H54 (cell line): Measurements from ENCODE around the gene TNFSF4.
"Not testable (repeated sequence)": the region's sequence is repeated elsewhere in the genome, so short reads cannot be mapped to it uniquely, and the experiment has no call there.

Source experiments
- DNase-seq: peaks from one replicate; pipeline ENCODE4 v3.0.0; 2011; ENCODE audit warnings: low spot score, mixed read lengths; ENCODE audit not compliant: insufficient read length
- FAIRE-seq: peaks from 3 replicates; lab custom pipeline; 2011; peaks lifted over from hg19 to GRCh38; lab: Jason Lieb, UNC
- POLR2A ChIP-seq: IDR thresholded peaks from 2 replicates; pipeline ENCODE4 v1.6.1; 2011; ENCODE audit warnings: low read depth, mild to moderate bottlenecking, low read length

TNFSF4 gene

DNA sequence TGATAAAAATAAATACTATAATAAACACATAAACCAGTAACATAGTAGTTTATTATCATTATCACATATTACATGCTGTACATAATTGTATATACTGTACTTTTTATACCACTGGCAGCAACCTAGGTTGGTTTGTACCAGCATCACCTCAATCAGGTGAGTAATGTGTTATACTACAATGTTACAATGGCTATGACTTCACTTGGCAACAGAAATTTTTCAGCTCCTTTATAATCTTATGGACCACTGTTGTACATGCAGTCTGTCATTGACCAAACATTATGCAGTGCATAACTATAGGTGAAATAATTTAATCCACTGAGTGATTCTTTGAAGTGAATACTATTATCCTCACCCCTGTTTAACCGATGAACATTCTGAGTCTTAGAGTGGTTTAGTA, 44.5 kb downstream of the TNFSF4 start:
- DNase-seq (no peak), FAIRE-seq (no peak)
- TF ChIP-seq POLR2A, result no peak

DNA sequence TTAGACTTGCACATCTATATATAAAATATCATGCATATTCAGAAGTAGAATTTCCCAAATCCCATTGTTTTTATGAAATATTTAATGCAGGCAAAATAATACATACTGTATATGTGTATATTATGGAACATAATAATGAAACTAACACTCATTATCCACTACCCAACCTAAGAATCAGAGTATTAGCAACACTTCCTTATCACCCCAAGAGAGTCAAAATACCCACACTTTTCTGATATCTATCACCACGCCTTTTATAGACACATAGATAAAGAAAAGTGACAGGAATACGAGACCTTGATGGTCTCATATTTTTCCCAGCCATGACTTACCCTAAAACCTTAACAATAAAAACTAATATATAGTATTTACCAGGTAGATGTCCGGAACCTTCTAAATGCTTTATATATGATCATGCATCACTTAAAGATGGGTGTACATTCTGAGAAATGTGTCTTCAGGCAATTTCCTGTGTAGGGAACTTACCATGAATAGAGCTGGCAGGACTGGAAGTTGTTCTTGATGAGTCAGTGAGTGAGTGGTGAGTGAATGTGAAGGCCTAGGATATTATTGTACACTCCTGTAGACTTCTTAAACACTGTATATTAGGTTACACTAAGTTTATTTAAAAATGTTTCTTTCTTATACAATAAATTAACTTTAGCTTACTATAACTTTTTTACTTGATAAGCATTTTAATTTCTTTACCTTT, 45.5 kb downstream of the TNFSF4 start:
- DNase-seq (no peak), FAIRE-seq (peak; percentile 88)
- TF ChIP-seq POLR2A, result no peak

- DNase-seq, FAIRE-seq: not testable (repeated sequence)
Observed at GRCh38 chr1:173153964-173154363, 53.2 kb downstream of the TNFSF4 start.

- no peak for TF ChIP-seq POLR2A
- FAIRE-seq, result no peak
Observed at GRCh38 chr1:173153503-173153902, 53.6 kb downstream of the TNFSF4 start.

GRCh38 chr1:173152598-173152997, 54.5 kb downstream of the TNFSF4 start:
- FAIRE-seq (no peak), DNase-seq (no peak)
- no peak for TF ChIP-seq POLR2A

More at GRCh38 chr1:173153503-173153902, 53.6 kb downstream of the TNFSF4 start:
- no peak for DNase-seq

- no peak for TF ChIP-seq POLR2A
- no peak for DNase-seq
- no peak for FAIRE-seq
Observed at GRCh38 chr1:173150795-173151194, 56.3 kb downstream of the TNFSF4 start.

- TF ChIP-seq POLR2A, result no peak
- DNase-seq (no peak), FAIRE-seq (no peak)
Observed at GRCh38 chr1:173149887-173150286, 57.2 kb downstream of the TNFSF4 start.

DNA sequence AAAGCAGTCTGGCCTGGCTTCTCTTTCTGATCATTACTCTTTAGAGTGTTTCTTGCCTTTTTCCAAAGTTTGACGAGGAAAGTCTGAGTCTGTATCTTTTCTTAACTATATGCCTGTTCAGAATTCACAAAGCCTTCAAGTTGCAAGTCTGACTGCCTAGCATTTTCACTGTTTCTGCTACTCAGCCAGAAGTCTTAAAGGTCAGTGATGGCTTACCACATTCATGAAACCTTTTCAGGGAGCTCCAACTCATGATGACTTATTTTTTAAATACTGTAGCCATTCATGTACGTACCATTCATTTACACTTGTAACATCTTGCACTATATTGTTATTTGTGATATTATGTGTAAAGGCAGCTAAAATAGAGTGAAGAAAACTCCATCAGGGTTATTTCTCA, 58.2 kb downstream of the TNFSF4 start:
- FAIRE-seq (no peak), DNase-seq (no peak)
- TF ChIP-seq POLR2A, result no peak

- DNase-seq (no peak), FAIRE-seq (no peak)
- no peak for TF ChIP-seq POLR2A
Observed at GRCh38 chr1:173148545-173148944, 58.6 kb downstream of the TNFSF4 start.

DNA sequence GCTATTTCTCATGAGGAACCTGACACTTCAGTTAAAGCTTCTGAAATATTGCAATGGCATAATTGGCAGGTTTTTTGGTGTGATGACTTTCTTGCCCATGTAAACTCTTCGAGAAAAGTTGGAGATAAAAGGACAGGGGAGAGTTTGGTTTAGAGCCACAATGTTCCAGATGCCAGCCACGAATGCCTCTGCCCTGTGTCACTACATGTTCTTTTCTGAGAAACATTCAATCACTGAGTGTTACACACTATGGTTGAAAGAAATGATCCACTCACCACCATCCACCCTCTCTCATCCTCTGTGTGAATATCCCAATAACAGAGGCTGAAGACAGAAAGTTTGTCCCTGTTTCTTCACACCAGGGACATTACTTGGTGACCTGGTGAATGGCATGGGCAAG, 66.4 kb downstream of the TNFSF4 start:
- DNase-seq (no peak), FAIRE-seq (no peak)
- no peak for TF ChIP-seq POLR2A

DNA sequence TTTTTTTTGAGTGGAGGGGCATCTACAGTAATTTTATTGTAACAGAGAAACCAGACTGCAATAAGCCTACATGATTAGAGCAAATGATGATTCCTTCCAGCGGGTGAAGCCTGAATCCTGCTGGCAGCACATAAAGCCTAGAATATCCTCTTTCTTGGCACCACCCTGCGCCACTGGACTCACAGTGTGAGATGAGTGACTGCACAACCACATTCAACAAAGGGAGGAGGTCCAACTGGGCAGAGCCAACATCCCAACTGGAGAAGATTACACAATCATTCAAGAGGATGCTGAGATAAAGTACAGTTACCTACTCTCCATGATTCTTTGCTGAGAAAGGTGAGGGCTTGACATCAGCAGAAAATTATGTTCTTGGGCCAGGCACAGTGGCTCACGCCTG, 67.4 kb downstream of the TNFSF4 start:
- no peak for TF ChIP-seq POLR2A
- FAIRE-seq (no peak), DNase-seq (no peak)

GRCh38 chr1:173137107-173137706, 69.9 kb downstream of the TNFSF4 start:
- no peak for FAIRE-seq
- DNase-seq, result no peak
- TF ChIP-seq POLR2A, result no peak

- DNase-seq (no peak), FAIRE-seq (no peak)
- TF ChIP-seq POLR2A, result no peak
Observed at GRCh38 chr1:173134800-173135199, 72.3 kb downstream of the TNFSF4 start.

GRCh38 chr1:173134029-173134428, 73.1 kb downstream of the TNFSF4 start:
- DNase-seq (no peak), FAIRE-seq (peak; percentile 53)
- TF ChIP-seq POLR2A, result no peak
